Cardiac muscle cell (in vitro differentiated cells and primary cell): ENCODE data around the gene SIN3B. TPM values are rescaled to one million over a fixed set of nuclear protein-coding genes. Genes with fewer than 3 reads are reported as not detected.

Experiments used
- DNase-seq, 2 donors: peaks; one replicate each; pipeline versions ENCODE4 v3.0.0 to v3.0.0-alpha.2; 2010 to 2017; ENCODE audit warnings: low read depth in 1 of 2, low spot score in 1 of 2
- H3K27ac ChIP-seq: fragments of 200-600 bp; sonication (generic); 2 replicates; pipeline ENCODE4 v1.5.1; 2016
- H3K27me3 ChIP-seq: fragments of 200-600 bp; sonication (generic); 2 replicates; pipeline ENCODE4 v1.6.0; 2016; ENCODE audit warnings: control low read depth
- H3K36me3 ChIP-seq: fragments of 200-600 bp; sonication (generic); 2 replicates; pipeline ENCODE4 v1.5.1; 2016; ENCODE audit warnings: control low read depth
- H3K4me1 ChIP-seq: fragments of 200-600 bp; sonication (generic); 2 replicates; pipeline ENCODE4 v1.8.1; 2017; ENCODE audit warnings: low read depth, mild to moderate bottlenecking, mixed run types
- H3K4me3 ChIP-seq: fragments of 200-600 bp; sonication (generic); 2 replicates; pipeline ENCODE4 v1.5.1; 2016; ENCODE audit warnings: mild to moderate bottlenecking
- H3K9me3 ChIP-seq: fragments of 200-600 bp; sonication (generic); 2 replicates; pipeline ENCODE4 v1.5.1; 2017; ENCODE audit warnings: low read depth, mild to moderate bottlenecking, control low read depth
- CTCF ChIP-seq: IDR thresholded peaks from 2 replicates; pipeline ENCODE4 v1.5.1; 2012; ENCODE audit warnings: low read depth, mild to moderate bottlenecking, low read length
- polyA plus RNA-seq: library from polyadenylated mRNA; unstranded; fragments of >200 nt; fragmentation: Nextera tagmentation; extraction: Ambion mirVana; gene quantifications from 2 replicates; pipeline ENCODE4 v1.2.1, GENCODE V29; 2016
- total RNA-seq: library from RNA; depleted of rRNA; stranded (reverse); fragments of >200 nt; gene quantifications from 2 replicates; pipeline ENCODE4 v1.2.3, GENCODE V29; 2016

The SIN3B gene
- total and polyA plus RNA-seq, 2 experiments from 2014 or later = 37.1 to 75.3 TPM

DNA sequence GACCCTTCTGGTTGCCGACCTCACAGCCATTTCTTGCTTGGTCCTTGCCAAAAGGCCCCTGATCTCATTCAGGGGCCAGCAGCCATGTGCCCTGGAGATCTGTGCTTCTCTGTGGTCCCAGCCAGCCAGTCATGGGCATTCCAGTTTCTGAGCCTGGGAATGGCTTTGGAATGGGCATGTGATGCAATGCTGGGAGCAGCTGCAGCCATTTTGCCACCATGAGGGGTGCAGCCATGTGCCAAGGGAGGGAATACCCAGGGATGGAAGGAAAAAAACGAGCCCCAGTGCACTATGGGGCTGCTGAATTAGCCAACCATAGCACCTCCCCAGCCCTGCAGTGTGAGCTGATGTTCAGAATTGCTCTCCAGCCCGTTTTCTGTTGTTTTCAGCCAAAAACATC, 85.9 kb downstream of the SIN3B start:
- DNase-seq = no peak
- H3K9me3 ChIP-seq = no peaks in the 10 kb centered on the region
- no peaks in the 10 kb centered on the region for H3K27me3 ChIP-seq
- no peak for TF ChIP-seq CTCF
- H3K4me3 ChIP-seq = no peak overlapping the region
- no peaks in the 10 kb centered on the region for H3K4me1 ChIP-seq
- H3K27ac ChIP-seq = no peak overlapping the region
- no peaks in the 10 kb centered on the region for H3K36me3 ChIP-seq

GRCh38 chr19:16915734-16916133, 86.5 kb downstream of the SIN3B start:
- no peak for TF ChIP-seq CTCF
- Histone ChIP-seq H3K27me3 (no peaks in the 10 kb centered on the region), H3K27ac (no peak overlapping the region), H3K4me1 (no peaks in the 10 kb centered on the region), H3K36me3 (no peaks in the 10 kb centered on the region), H3K4me3 (no peak overlapping the region), H3K9me3 (no peaks in the 10 kb centered on the region)
- DNase-seq = no peak

- no peak overlapping the region for H3K4me3 ChIP-seq
- DNase-seq = no peak
- no peaks in the 10 kb centered on the region for H3K9me3 ChIP-seq
- no peaks in the 10 kb centered on the region for H3K36me3 ChIP-seq
- H3K27ac ChIP-seq = no peak overlapping the region
- H3K4me1 ChIP-seq = no peaks in the 10 kb centered on the region
- no peak for TF ChIP-seq CTCF
- no peaks in the 10 kb centered on the region for H3K27me3 ChIP-seq
These were observed 88.2 kb downstream of the SIN3B start for GRCh38 chr19:16917401-16917800.

DNA sequence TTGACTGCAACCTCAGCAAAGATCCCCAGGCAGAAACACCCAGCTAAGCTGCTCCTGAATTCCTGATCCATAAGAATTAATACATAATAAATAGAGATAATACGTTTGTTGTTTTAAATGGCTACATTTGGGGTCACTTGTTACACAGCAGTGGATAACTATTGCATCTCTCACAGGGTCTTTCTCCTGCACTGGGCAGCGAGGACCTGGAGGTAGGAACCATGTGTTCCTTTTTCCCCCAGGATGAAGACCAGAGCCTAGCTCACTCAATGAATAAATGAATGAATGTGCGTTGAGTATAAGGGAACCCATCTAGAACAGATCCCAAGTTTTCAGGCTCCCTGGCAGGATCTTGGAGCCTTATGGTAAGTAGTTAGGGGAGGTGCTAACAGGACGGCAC, 90.3 kb downstream of the SIN3B start:
- Histone ChIP-seq H3K4me3 (no peak overlapping the region), H3K36me3 (no peaks in the 10 kb centered on the region), H3K27me3 (no peaks in the 10 kb centered on the region), H3K4me1 (no peaks in the 10 kb centered on the region), H3K9me3 (no peaks in the 10 kb centered on the region), H3K27ac (no peak overlapping the region)
- TF ChIP-seq CTCF = no peak
- DNase-seq = no peak

DNA sequence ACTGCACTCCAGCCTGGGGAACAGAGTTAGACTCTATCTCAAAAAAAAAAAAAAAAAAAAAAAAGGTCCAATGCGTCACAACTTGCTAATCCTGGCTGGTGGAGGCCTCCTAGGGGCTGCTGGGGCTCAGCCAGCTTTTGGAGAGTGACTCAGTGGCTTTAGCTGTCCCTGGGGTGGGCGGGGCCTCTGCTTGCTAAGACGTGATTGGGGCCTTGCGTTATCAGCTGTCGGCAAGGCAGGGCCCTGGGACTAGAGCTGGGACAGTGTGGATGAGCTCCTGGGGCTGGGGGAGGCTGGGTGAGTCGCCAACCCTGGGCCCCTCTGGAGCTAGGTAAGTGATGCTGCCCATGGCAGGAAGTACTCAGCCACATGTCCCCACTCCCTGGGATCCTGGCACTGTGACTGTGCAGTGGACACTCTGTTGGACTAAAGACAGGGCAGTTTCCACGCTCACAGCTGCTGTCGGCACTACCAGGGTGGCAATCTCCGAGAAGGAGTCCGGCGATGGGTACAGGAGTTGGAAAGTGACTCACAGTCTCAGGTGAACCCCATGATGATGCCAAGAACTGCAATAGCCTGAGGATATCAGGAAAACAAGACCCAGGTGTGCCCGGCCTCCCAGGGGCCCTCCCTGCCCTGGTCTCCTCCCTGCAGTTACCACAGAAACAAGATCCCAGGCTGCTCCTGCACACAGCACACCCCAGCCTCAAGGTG, 91.8 kb downstream of the SIN3B start:
- Histone ChIP-seq H3K27ac (no peak overlapping the region), H3K4me1 (no peaks in the 10 kb centered on the region), H3K4me3 (no peak overlapping the region), H3K9me3 (no peaks in the 10 kb centered on the region), H3K27me3 (no peaks in the 10 kb centered on the region), H3K36me3 (no peaks in the 10 kb centered on the region)
- TF ChIP-seq CTCF = no peak
- DNase-seq = peak in 1 of 2 donors; percentile 85
